ENCODE data around the gene EGFL6. TPM values are rescaled to one million over a fixed set of nuclear protein-coding genes. Genes with fewer than 3 reads are reported as not detected.
A peak's percentile ranks its signal among the peaks of the same experiment; 100 is the strongest.

EGFL6 gene
- total RNA-seq, 2 experiments from 2014 or later = not detected

DNA sequence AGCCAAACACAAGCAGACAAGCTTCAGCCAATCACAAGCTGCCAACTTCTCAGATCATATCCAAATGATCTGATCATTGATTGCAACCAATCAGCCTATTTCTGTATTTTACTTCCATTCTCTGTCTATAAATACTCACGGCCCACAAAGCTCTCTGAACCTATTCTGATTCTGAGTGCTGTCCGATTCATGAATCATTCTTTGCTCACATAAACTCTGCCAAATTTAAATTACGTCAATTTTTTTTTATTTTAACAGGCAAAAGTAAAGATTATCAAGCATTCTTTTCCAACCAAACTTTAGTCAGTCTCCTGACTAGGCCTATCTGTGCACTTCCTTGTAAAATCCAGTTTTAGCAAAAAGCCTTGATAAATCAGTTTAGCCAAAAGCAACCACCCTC lies 81.7 kb downstream of the EGFL6 start:
- Histone ChIP-seq H3K4me2 (ENCODE audit: low read length) (no peak overlapping the region), H3K79me2 (ENCODE audit: insufficient read depth, low read depth, low read length) (peaks cover 12% of the 10 kb centered on the region; the same call in 1 of the 2 replicates), H3K27ac (ENCODE audit: low read depth, low read length, poor library complexity, severe bottlenecking) (no peak overlapping the region), H3K9me2 (ENCODE audit: insufficient read depth, low read length) (no peaks in the 10 kb centered on the region), H3K36me3 (ENCODE audit: insufficient read depth, low read length) (no peaks in the 10 kb centered on the region), H3K9me3 (ENCODE audit: low read length) (no peaks in the 10 kb centered on the region), H2AFZ (ENCODE audit: low read length) (no peak overlapping the region), H4K20me1 (ENCODE audit: insufficient read depth, low read length) (no peaks in the 10 kb centered on the region), H3K4me1 (ENCODE audit: insufficient read depth, low read length, poor library complexity, severe bottlenecking) (peaks cover 20% of the 10 kb centered on the region), H3K4me3 (ENCODE audit: low read depth, low read length, poor library complexity, severe bottlenecking) (no peak overlapping the region)
- BruUV-seq (replicated peaks) = no TSS peak
- no peak for DNase-seq (ENCODE audit: low spot score)
- ChIA-PET CTCF (ENCODE audit: unreplicated experiment) (no interaction called here), POLR2A (interaction anchor here (0.7 to 0.8 kb wide), 2 partner anchors 8 to 49 kb away, joined by 3 to 4 read pairs; no protein-coding TSS in a partner anchor)
- intact Hi-C loops (cut with micrococcal nuclease; ENCODE audit: unreplicated experiment) = no loop called here
- TF ChIP-seq EZH2phosphoT487 (IDR thresholded peaks at IDR 0.05; ENCODE audit: borderline replicate concordance, low read depth, low read length) = no peak
- TF ChIP-seq, protein P1, sequence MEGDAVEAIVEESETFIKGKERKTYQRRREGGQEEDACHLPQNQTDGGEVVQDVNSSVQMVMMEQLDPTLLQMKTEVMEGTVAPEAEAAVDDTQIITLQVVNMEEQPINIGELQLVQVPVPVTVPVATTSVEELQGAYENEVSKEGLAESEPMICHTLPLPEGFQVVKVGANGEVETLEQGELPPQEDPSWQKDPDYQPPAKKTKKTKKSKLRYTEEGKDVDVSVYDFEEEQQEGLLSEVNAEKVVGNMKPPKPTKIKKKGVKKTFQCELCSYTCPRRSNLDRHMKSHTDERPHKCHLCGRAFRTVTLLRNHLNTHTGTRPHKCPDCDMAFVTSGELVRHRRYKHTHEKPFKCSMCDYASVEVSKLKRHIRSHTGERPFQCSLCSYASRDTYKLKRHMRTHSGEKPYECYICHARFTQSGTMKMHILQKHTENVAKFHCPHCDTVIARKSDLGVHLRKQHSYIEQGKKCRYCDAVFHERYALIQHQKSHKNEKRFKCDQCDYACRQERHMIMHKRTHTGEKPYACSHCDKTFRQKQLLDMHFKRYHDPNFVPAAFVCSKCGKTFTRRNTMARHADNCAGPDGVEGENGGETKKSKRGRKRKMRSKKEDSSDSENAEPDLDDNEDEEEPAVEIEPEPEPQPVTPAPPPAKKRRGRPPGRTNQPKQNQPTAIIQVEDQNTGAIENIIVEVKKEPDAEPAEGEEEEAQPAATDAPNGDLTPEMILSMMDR (conservative IDR thresholded peaks at IDR 0.05; ENCODE audit: low read length) = no peak

DNA sequence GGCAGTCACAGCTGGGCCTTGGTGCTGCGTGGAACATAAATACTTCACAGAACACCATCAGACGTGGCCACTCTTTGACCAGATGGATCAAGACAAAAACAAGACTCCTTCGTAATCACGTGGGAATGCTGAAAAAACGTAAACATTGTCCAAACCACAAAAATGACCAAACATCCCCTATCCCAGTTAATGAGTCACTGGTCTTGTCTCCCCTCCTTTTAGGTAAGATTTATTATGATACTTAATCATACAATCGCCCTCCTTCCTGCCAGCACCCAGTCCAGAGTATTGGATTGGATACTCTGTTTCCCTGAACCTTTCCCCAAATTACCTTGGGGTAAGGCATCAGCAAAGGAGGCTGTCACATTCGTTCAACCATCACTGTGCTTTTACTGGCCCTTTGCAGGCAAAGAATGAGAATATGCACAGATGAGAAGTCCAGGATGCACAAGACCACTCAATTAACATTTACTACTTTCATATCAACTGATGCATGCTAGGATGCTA lies 82.9 kb downstream of the EGFL6 start:
- Histone ChIP-seq H3K27ac (ENCODE audit: low read depth, low read length, poor library complexity, severe bottlenecking) (peak overlapping the region; percentile 84), H3K4me2 (ENCODE audit: low read length) (peak overlapping the region; percentile 99), H3K9me2 (ENCODE audit: insufficient read depth, low read length) (no peaks in the 10 kb centered on the region), H4K20me1 (ENCODE audit: insufficient read depth, low read length) (no peaks in the 10 kb centered on the region), H2AFZ (ENCODE audit: low read length) (peak overlapping the region; percentile 92; the same call in 1 of the 2 replicates), H3K36me3 (ENCODE audit: insufficient read depth, low read length) (no peaks in the 10 kb centered on the region), H3K79me2 (ENCODE audit: insufficient read depth, low read depth, low read length) (peaks cover 12% of the 10 kb centered on the region; the same call in 1 of the 2 replicates), H3K4me3 (ENCODE audit: low read depth, low read length, poor library complexity, severe bottlenecking) (peak overlapping the region; percentile 80), H3K9me3 (ENCODE audit: low read length) (no peaks in the 10 kb centered on the region), H3K4me1 (ENCODE audit: insufficient read depth, low read length, poor library complexity, severe bottlenecking) (peaks cover 20% of the 10 kb centered on the region)
- TF ChIP-seq, protein P1 (conservative IDR thresholded peaks at IDR 0.05; ENCODE audit: low read length) = no peak
- no peak for TF ChIP-seq EZH2phosphoT487 (IDR thresholded peaks at IDR 0.05; ENCODE audit: borderline replicate concordance, low read depth, low read length)
- intact Hi-C loops (cut with micrococcal nuclease; ENCODE audit: unreplicated experiment) = loop anchor here (2.0 kb wide), 2 partner anchors 82 to 378 kb away; partner anchors contain the start of genes OFD1 and TRAPPC2
- ChIA-PET POLR2A (interaction anchor here (0.6 kb wide), 1 partner anchor 695 kb away, joined by 3 read pairs; no protein-coding TSS in a partner anchor), CTCF (ENCODE audit: unreplicated experiment) (no interaction called here)
- TSS peak; percentile 80 for BruUV-seq (replicated peaks)
- DNase-seq (ENCODE audit: low spot score) = no peak

All from OCI-LY7 (cell line).